Measurements from ENCODE around the gene CARM1.
A peak's percentile ranks its signal among the peaks of the same experiment; 100 is the strongest.
"Not testable (repeated sequence)": the region's sequence is repeated elsewhere in the genome, so short reads cannot be mapped to it uniquely, and the experiment has no call there.

The CARM1 gene

DNA sequence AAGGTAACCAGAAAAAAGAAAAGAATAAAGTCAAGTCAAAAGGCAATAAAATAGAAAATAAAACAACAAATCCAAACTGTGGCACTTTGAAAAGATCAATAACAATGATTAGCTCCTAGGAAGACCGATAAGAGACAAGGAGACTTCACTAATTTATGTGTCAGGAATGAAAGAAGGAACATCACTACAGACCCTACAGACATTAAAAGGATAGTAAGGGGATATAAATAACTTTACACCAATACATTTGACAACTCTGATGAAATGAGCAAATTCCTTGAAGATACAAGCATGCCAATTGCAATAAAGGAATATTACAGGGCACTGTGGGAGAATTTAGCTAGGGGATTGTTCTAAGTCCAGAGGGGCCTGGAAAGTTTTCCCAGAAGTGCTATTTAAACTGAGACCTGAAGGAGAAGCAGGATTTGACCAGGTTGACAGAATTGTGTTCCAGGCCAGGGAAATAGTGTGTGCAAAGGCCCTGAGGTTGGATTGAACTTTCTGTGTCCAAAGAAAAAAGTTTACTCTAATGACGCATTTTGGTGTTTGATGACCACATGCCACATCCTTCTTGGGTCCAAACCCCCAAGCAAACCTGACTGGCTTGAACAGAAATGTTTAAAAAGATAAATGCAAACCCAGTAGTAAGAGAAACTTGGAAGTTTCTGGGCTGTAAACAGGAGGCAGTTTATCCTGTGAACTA, 24.7 kb upstream of the CARM1 start:
- DNase-seq (ENCODE audit: low spot score) = no peak

DNA sequence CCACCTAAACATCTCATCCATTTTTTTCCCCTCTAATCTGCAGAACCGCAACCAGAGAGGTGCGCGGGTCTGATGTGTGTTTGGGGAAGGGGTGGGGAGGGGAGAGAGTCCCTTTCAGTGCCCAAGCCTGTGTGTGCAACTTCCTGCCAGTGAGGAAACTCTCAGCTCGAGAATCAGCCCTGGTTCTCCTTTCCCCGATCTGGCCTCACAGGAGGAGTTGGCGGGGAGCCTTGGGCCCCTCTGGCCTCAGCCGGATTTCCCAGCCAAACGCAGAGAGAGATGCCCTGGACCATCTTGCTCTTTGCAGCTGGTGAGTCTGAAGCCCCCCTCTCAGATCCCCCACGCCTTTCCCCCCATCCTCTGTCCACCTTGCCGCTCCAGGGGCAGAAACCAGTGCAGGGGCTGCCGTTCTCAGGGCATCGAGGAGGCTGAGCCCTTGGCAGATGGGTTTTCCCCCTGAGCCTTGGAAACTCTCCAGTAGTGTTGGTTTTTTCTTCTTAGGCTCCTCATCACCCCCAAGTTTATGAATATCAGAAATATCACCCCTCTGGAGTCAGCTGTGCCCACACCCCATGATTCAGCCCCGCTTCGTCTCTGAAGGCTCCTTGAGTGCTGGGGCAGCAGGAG, 23.0 kb upstream of the CARM1 start, which contains the start of gene C19orf38:
Gene C19orf38, plus strand, starts transcription at position 186 of the 627 bp plus-strand sequence. Its CDS starts 94 bp downstream, at position 280.
- no peak for DNase-seq (ENCODE audit: low spot score)

DNA sequence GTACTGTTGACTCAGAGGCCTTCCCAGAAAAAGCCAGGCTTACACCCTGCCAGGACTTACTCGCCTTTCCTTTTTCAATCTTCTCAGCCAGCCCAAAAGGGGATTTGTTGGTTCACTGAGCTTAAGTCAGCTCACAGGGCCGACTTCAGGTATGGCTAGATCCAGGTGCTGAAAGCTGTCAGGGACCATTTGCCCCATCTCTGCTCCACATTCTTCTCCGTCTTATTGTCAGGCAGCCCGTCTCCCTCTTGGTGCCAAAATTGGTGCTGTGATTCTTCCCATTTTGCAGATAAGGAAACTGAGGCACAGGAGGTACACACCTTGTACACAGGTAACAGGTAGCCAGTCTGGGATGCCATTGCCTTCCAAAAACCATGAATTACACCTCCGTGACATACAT, 20.7 kb upstream of the CARM1 start:
- DNase-seq (ENCODE audit: low spot score) = no peak

DNA sequence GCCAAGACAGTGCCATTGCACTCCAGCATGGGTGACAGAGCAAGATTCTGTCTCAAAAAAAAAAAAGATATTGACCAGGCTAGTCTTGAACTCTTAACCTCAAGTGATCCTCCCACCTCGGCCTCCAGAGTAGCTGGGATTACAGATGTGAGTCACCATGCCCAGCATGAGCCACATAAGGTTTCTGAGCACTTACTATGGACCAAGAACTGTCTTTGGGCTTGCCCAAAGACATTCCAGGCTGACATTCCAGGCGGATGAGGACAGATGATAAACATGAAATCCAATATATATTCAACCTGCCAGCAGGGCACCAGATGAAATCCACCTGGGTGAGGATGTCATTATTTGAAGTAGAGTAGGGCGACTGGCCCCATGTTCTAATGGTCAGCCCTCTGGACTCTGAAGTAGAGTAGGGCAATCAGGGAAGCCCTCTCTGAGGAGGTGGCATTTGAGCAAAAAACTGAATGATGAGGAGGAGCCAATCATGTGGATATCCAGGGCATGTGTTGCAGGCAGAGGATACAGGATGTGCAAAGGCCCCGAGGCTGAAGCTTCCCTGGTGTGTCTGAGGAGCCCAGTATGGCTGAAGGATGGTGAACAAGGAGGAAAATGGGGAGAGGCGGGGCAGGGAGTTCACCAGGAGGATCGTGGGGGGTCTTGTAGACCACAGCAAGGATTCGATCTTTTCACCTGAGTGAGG, 19.1 kb upstream of the CARM1 start:
- no peak for DNase-seq (ENCODE audit: low spot score)

DNA sequence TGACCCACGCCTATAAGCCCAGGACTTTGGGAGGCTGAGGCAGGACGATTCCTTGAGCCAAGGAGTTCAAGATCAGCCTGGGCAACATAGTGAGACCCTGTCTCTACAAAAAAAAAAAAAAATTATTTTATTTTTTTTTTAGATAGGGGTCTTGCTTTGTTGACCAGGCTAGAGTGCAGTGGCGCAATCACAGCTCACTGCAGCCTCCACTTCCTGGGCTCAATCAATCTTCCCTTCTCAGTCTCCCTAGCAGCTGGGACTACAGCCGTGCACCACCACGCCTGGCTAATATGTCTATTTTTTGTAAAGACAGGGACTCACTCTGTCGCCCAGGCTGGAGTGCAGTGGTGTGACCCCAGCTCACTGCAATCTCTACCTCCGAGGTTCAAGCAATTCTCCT, 18.4 kb upstream of the CARM1 start:
- DNase-seq (ENCODE audit: low spot score) = no peak

DNA sequence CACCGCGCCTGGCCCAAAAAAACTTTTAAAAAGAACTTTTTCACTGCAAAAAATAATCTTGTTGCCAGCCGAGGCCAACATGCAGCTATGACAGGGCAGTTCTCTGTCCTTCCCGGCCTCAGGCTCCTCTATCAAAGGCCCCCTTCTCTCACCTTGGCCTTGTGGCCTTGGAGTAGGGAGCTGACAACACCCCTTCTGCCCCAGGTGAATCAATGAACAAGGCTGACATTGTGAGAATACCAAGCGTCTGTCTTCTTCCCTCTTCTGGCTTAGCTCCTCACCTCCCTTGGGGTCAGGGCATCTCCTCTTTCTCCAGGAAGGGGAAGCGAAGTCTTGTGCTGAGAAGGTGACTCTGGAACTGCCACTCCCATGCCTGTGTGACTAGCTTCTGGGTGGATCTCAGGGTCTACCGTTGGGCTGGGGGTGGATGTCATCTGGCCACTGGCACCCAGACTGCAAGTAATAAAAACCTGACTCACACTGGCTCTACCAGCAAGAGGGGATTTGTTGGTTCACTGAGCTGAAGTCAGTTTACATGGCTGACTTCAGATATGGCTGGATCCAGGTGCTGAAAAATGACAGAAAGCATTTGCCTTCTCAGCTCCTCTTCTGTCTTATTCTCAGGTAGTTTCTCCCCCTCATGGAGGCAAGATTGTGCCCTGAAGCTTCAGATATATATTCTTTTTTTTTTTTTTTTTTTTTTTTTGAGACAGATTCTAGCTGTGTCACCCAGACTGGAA, 16.8 kb upstream of the CARM1 start:
- no peak for DNase-seq (ENCODE audit: low spot score)

- DNase-seq (ENCODE audit: low spot score) = peak; percentile 48
Observed at GRCh38 chr19:10855879-10856522, 15.4 kb upstream of the CARM1 start.

- DNase-seq (ENCODE audit: low spot score) = not testable (repeated sequence)
Observed at GRCh38 chr19:10856899-10857298, 14.5 kb upstream of the CARM1 start.

- DNase-seq (ENCODE audit: low spot score) = peak; percentile 61
Observed at GRCh38 chr19:10858204-10858828, 13.0 kb upstream of the CARM1 start.

- peak; percentile 44 for DNase-seq (ENCODE audit: low spot score)
Observed at GRCh38 chr19:10861103-10861651, 10.2 kb upstream of the CARM1 start.

DNA sequence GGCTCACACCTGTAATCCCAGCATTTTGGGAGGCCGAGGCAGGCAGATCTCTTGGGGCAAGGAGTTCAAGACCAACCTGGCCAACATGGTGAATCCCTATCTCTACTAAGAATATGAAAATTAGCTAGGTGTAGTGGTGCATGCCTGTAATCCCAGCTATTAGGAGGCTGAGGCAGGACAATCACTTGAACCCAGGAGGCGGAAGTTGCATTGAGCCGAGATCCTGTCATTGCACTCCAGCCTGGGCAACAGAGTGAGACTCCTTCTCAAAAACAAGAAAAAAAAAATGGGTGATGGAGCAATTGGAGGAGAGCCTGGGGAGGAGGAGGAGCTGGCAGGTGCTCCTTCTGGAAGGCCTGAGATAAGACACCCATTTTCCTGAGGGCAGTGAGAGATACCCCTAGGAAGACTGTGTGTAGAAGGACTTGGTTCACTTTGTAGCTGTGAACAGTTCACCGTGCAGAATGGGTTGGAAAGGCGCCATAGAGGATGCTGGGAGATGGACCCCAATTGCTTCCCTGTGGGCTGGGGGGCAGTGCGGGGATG, 8.7 kb upstream of the CARM1 start:
- no peak for DNase-seq (ENCODE audit: low spot score)

DNA sequence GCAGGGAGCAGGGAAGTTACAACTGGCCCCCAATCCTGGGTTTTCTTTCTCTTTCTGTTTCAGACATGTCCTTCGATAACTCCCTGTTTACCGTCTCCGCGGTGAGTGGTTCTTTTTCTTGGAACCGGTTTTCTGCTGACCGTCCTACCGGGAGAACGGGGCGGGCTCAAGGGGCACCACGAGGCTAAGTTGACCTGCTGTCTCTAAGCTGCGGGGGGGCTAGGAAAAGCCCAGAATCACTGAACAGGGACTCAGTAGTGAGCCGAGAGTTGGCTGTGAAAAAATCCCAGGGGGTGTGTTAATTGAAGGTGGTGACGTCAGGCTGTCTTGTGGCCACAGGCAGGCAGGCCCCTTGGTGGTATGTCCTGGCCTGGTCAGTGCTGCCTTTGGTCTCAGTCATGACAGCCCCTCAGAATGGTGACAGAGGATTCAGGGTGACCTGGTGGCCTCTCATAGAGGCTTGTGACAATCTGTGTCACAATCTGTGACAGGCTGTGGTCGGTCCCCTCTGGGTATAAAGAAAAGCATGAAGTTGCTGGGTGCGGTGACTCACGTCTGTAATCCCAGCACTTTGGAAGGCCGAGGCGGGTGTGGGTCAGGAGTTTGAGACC, 8.1 kb upstream of the CARM1 start:
- DNase-seq (ENCODE audit: low spot score) = no peak

DNA sequence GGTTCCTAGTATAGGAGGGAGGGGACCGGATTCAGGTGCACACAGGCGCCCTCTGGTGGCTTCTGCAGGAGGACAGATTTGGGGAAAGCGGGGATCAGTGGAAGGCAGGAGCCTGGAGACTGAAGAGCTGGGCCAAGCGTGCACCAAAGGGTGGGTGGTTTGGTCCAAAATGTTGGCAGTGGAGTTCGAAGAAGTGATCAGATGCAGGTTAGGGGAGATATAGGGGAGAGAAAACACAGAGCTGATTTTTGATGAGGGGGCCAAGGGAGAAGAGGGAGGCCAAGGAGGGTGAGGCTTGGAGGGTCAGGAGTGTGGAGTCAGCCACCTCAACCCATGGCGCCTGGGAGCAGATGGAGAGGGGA, 6.8 kb upstream of the CARM1 start:
- DNase-seq (ENCODE audit: low spot score) = peak; percentile 90

GRCh38 chr19:10866495-10866894, 4.9 kb upstream of the CARM1 start:
- no peak for DNase-seq (ENCODE audit: low spot score)

DNA sequence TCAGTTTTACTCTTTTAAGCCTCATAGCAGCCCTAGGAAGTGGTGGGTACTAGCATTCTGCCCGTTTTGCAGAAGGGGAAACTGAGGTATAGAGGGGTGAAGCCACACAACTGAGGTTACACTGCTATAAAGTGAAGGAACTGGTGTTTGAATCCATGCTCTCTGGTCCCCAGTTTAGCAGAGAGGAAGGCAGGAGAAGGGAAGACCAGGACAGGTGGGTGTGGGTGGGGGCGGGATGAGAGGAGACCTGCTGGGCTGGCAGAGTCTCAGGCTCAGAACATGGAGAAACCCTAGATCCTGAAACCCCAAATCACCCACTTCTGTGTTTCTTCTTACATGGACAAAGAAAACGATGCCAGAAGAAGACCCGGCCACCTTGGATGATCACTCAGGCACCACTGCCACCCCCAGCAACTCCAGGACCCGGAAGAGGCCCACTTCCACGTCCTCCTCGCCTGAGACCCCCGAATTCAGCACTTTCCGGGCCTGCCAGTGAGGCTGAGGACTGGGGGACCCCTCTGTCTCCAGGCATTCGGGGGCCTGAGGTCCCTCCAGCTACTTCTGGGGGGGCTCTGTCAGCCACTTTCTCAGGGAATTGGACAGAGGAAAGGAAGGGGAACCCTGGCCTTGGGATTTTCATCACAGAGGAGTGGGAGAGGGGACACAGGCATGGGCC, 2.3 kb upstream of the CARM1 start:
- no peak for DNase-seq (ENCODE audit: low spot score)

DNA sequence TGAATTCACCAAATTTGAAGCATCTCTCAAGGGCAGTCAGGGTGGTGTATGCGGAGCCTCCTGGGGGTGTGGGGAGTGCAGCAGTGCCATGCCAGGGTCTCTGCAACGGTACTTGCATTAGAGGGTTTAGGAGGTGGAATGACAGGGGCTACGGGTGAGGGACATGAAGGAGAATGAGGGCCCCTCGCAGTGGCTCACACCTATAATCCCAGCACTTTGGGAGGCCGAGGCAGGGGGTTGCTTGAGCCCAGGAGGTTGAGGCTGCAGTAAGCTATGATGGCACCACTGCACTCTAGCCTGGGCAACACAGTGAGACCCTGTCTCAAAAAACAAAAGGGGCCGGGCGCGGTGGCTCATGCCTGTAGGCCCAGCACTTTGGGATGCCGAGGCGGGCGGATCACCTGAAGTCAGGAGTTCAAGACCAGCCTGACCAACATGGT, 1.5 kb upstream of the CARM1 start:
- DNase-seq (ENCODE audit: low spot score) = not testable (repeated sequence)

DNA sequence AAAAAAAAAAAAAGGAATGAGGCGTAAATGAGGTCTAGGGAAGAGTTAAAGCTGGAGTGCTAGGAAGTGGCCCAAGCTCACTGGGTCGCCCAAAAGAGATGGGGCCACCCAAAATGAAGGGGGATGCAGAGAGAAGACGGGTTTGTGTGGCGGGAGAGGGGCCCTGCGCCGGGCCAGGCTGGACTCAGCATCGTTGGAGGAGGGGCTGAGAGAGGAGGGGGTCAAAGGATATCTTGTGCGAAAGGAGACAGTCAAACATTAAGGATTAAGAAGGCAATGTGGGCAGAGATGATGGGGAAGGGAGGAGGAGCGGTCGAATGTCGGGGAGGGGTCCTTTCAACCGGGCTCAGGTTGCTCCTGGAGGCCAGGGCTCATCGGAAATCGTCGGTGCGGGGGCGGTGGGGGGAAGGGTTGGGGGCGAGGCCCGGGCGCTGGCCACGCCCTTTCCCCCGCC, 825 bp upstream of the CARM1 start:
- DNase-seq (ENCODE audit: low spot score) = no peak

GRCh38 chr19:10871711-10872545, 575 bp downstream of the CARM1 start:
- peak; percentile 48 for DNase-seq (ENCODE audit: low spot score)

Data from germinal center (tissue), 1 donor.